Stimulated activated CD8-positive, alpha-beta memory T cell treated with anti-CD3 and anti-CD28 coated beads, Interleukin-12 subunit alpha, Interleukin-12 subunit beta, amount 100 ng/mL, for 1 hour (primary cell): ENCODE measurements around the gene CNTFR.

Source experiments
- DNase-seq: peaks from one replicate; pipeline ENCODE4 v3.0.0-alpha.2; 2020; ENCODE audit warnings: low read depth

The CNTFR gene

GRCh38 chr9:34572628-34573027 lies 16.9 kb downstream of the CNTFR start:
- no peak for DNase-seq

GRCh38 chr9:34572092-34572491 lies 17.4 kb downstream of the CNTFR start:
- DNase-seq, result no peak

GRCh38 chr9:34571481-34571810 lies 18.1 kb downstream of the CNTFR start:
- DNase-seq, result no peak

- DNase-seq, result no peak
Measured at GRCh38 chr9:34570809-34571480, 18.6 kb downstream of the CNTFR start.

GRCh38 chr9:34570376-34570775 lies 19.1 kb downstream of the CNTFR start:
- no peak for DNase-seq

GRCh38 chr9:34568774-34569173 lies 20.8 kb downstream of the CNTFR start:
- DNase-seq, result no peak

GRCh38 chr9:34568133-34568532 lies 21.4 kb downstream of the CNTFR start:
- no peak for DNase-seq

- no peak for DNase-seq
Measured at GRCh38 chr9:34566972-34567371, 22.6 kb downstream of the CNTFR start.

- DNase-seq, result no peak
Measured at GRCh38 chr9:34566322-34566721, 23.2 kb downstream of the CNTFR start.

- no peak for DNase-seq
Measured at GRCh38 chr9:34565856-34566255, 23.7 kb downstream of the CNTFR start.

- DNase-seq, result no peak
Measured at GRCh38 chr9:34564617-34565016, 24.9 kb downstream of the CNTFR start.

GRCh38 chr9:34563262-34563661 lies 26.3 kb downstream of the CNTFR start:
- no peak for DNase-seq

GRCh38 chr9:34562135-34562745 lies 27.3 kb downstream of the CNTFR start:
- DNase-seq, result no peak

GRCh38 chr9:34560599-34561214 lies 28.8 kb downstream of the CNTFR start:
- DNase-seq, result no peak

- no peak for DNase-seq
Measured at GRCh38 chr9:34559624-34560455, 29.7 kb downstream of the CNTFR start.

- DNase-seq, result no peak
Measured at GRCh38 chr9:34558919-34559623, 30.5 kb downstream of the CNTFR start.

GRCh38 chr9:34558364-34558763 lies 31.2 kb downstream of the CNTFR start:
- no peak for DNase-seq

GRCh38 chr9:34557426-34558321 lies 31.9 kb downstream of the CNTFR start:
- DNase-seq, result no peak

- DNase-seq, result no peak
Measured at GRCh38 chr9:34556949-34557348, 32.6 kb downstream of the CNTFR start.

GRCh38 chr9:34555936-34556525 lies 33.5 kb downstream of the CNTFR start:
- DNase-seq, result no peak

- no peak for DNase-seq
Measured at GRCh38 chr9:34555500-34555899, 34.0 kb downstream of the CNTFR start.
